Mammary epithelial cell (primary cell): ENCODE measurements around the gene CYP20A1.

ENCODE experiments used
- CTCF ChIP-seq, 2 donors: IDR thresholded peaks in 1 of 2; conservative IDR thresholded peaks in 1 of 2; 2 replicates each; pipeline ENCODE4 v1.5.1; 2011 to 2012; ENCODE audit warnings: inconsistent platforms in 2 of 2, low read length in 2 of 2, mild to moderate bottlenecking in 2 of 2, control low read depth in 1 of 2, low read depth in 1 of 2; ENCODE audit not compliant: insufficient read depth in 1 of 2; ENCODE audit errors: extremely low read depth in 1 of 2
- EZH2 ChIP-seq: IDR thresholded peaks from 2 replicates; pipeline ENCODE4 v1.6.1; 2012; ENCODE audit warnings: low read length, inconsistent platforms, borderline replicate concordance

- TF ChIP-seq CTCF (conservative IDR thresholded peaks at IDR 0.05 in 1 of 2, IDR thresholded peaks at IDR 0.05 in 1 of 2; ENCODE audit: extremely low read depth in 1 of 2, insufficient read depth in 1 of 2, low read depth in 1 of 2, low read length in 2 of 2) (no peak), EZH2 (no peak)
Measured at GRCh38 chr2:203195331-203196036, 43.3 kb upstream of the CYP20A1 start.
